Measurements from ENCODE around the gene PGAM4.

- TF ChIP-seq CTCF (IDR thresholded peaks at IDR 0.05; ENCODE audit: insufficient read depth, low read length) (no peak), POLR2AphosphoS5 (IDR thresholded peaks at IDR 0.05; ENCODE audit: low read depth) (no peak), SPI1 (IDR thresholded peaks at IDR 0.05; ENCODE audit: borderline replicate concordance, low read depth) (no peak), GABPA (IDR thresholded peaks at IDR 0.05; ENCODE audit: low read depth) (no peak)
- TF ChIP-seq, protein P1, sequence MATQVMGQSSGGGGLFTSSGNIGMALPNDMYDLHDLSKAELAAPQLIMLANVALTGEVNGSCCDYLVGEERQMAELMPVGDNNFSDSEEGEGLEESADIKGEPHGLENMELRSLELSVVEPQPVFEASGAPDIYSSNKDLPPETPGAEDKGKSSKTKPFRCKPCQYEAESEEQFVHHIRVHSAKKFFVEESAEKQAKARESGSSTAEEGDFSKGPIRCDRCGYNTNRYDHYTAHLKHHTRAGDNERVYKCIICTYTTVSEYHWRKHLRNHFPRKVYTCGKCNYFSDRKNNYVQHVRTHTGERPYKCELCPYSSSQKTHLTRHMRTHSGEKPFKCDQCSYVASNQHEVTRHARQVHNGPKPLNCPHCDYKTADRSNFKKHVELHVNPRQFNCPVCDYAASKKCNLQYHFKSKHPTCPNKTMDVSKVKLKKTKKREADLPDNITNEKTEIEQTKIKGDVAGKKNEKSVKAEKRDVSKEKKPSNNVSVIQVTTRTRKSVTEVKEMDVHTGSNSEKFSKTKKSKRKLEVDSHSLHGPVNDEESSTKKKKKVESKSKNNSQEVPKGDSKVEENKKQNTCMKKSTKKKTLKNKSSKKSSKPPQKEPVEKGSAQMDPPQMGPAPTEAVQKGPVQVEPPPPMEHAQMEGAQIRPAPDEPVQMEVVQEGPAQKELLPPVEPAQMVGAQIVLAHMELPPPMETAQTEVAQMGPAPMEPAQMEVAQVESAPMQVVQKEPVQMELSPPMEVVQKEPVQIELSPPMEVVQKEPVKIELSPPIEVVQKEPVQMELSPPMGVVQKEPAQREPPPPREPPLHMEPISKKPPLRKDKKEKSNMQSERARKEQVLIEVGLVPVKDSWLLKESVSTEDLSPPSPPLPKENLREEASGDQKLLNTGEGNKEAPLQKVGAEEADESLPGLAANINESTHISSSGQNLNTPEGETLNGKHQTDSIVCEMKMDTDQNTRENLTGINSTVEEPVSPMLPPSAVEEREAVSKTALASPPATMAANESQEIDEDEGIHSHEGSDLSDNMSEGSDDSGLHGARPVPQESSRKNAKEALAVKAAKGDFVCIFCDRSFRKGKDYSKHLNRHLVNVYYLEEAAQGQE (IDR thresholded peaks at IDR 0.05; ENCODE audit: insufficient replicate concordance, low read depth), result no peak
Observed at GRCh38 chrX:77961063-77961462, 8.4 kb downstream of the PGAM4 start.
